Measurements from ENCODE around the gene VPS54.
"Not testable (repeated sequence)": the region's sequence is repeated elsewhere in the genome, so short reads cannot be mapped to it uniquely, and the experiment has no call there.

The VPS54 gene

DNA sequence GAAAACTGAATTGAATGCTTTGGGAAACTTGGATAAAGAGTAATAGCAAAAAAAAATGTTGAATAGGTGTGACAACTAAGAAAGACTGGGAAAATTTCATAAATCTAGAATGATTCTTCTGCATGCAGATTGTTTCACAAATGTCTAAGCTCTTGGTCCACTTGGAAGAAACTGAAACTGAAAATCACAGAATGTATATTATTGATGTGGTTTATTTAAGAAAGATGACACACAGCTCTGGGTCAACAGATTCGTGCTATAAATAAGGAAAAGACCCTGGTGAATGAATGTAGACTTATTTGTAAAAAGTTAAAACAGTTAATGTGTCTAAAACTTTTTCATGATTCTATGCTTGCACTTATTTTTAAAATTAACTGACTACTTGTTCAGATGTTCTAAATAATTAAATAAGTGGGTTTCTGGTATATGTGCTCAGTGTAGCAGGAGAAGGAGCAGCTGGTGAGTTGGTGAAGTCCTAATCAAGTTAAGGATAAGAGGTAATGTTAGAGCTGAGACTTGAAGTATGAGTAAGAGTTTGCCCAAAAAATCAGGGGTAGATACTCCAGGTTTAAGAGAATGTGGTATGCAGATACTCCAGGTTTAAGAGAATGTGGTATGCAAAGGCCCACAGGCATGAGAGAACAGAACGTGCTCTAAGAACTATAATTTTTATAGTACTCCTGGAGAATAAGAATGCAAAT, 153.1 kb downstream of the VPS54 start:
- DNase-seq (ENCODE audit: low read depth) = no peak

DNA sequence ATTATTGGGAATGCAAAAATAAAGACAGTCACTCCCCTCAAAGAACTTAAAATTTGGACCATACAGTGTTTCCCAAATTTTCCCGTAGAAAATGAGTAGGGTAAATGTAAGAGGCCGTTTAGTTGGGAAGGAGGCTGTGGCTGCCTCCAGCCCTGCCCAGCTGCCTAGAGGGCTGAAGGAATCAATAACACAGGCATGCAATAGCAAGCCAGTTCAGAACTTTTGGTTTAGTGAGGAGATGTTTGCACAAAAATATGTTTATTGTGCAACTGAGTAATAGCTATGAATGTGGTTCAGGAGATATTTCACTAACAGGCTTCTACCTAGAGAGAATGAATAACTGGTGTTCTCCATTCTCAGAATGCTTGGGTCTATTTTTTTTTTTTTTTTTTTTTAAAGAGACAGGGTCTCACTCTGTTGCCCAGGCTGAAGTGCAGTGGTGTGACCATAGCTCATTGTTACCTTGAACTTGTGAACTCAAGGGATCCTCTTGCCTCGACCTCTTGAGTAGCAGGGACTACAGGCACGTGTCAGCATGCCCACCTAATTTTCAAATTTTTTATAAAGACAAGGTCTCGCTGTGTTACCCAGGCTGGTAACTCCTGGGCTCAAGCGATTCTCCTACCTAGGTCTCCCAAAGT, 153.9 kb downstream of the VPS54 start:
- DNase-seq (ENCODE audit: low read depth) = no peak

DNA sequence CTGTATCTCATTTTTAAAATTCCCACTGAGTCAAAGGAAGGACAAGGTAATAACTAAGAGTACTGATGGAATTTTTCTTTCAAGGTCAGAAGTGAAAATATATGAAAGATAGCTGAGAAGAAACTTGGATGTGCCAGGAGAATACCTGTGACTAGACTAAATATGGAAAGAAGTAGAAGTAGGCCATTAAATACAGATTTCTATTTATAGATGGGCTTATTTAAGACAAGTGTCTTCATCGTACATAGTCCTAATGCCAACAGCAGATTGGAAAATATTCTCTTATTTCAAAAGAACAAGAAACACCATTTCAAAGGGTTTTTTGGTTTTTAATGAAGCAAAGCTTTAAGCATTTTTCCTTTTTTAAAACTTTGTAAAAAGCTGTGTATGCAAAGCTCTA, 155.5 kb downstream of the VPS54 start:
- DNase-seq (ENCODE audit: low read depth) = no peak

DNA sequence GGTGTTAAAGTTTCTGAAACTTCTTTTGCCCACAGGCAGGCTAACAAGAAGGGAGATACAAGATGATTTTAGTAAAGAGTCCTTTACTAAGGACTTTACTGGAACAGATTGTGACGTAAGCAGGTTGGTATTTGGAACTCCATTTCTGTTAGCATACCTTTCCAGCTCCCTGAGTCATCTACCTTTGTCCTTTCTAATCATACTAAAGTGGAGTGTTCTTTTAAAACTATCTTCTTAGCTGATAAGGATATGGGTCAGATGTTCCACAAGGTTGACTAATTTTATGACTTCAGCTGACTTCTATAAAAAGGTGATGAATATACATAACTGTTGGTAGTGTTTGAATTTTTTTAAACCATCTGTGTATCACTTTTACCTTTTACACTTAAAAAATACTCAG, 156.4 kb downstream of the VPS54 start:
- no peak for DNase-seq (ENCODE audit: low read depth)

DNA sequence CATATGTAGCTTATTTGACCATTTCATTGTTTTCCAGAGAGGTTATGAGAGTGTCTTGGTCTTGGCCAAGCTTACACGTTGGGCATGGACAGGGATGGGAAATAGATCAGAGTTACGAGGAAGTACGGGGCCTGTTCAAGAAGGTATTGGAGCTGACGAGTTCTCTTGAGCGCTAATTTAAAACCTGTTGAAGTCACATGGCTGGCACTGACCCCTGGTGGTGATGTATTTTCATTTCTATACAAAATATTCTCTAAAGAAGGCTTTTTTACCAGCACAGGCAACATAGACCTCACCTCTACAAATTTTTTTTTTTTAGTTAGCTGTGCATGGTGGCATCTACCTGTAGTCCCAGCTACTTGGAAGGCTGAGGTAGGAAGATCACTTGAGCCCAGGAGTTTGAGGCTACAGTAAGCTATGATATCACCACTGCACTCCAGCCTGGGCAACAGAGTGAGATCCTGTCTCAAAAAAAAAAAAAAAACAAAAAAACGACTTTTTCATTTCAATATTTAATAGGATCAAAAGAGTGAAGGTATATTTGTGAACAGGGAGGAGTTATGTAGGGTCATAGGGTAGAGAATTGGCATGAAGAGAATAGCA, 157.9 kb downstream of the VPS54 start:
- no peak for DNase-seq (ENCODE audit: low read depth)

DNA sequence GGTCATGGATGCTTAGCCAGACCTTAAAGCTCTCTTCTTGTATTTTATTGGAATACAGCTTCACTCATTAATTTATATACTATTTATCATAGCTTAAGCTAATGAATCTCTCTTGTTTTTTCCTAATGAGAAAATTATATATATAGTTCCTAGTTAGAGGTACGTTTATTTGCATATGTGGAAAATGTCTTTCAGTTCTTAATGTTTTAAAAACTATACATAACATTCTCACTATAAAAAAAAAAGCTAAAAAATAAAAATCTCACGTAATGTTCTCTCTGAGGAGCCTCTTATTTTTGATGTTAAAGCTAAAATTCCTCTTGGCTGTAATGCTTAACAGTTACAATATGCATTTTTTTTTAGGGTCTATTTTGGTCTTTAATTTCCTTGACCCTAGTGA, 160.9 kb downstream of the VPS54 start:
- DNase-seq (ENCODE audit: low read depth) = no peak

DNA sequence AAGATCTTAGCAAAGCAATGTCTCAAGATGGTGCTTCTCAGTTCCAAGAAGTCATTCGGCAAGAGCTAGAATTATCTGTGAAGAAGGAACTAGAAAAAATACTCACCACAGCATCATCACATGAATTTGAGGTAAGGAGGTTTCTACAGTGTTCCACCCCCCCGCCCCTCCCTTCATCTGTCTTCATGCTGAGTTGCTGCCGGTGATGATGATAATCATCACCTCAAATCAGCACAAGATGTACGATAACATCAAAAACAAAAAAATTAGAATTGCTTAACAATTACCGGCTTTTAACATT, 163.0 kb downstream of the VPS54 start:
- no peak for DNase-seq (ENCODE audit: low read depth)

DNA sequence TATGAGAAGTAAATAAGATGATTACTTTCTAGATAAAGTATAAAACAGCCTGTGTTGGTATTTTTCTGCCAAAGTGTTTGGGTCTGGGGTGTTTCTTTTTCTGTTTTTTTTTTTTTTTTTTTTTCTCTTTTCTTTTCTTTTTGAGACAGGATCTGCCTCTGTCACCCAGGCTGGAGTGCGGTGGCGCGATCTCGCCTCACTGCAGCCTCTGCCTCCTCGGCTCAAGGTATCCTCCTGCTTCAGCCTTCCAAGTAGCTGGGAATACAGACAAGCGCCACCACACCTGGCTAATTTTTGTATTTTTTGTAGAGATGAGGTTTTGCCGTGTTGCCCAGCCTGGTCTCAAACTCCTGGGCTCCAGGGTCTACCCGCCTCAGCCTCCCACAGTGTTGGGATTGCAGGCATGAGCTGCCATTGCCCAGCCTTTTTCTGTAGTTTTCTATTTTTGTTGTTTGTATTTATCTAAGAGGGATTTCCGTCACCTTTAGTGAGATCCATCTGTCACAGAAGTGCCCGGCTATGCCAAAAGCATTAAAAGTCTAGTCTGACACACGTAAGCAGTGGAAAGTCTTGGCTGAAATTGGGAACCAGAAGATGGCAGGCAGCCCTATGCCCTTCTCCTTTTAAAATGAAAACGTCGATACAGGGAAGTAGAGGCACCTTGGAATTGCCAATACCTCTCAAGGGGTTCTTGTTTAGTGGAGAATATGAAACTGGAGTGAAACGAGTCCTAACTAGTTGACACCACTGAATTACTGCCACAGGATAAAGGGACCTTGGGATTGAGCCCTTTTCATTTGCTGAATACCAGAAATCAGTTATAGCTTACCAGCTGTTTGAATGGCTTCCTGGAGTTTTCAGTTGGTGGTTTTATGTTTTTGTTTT, 163.6 kb downstream of the VPS54 start:
- no peak for DNase-seq (ENCODE audit: low read depth)

DNA sequence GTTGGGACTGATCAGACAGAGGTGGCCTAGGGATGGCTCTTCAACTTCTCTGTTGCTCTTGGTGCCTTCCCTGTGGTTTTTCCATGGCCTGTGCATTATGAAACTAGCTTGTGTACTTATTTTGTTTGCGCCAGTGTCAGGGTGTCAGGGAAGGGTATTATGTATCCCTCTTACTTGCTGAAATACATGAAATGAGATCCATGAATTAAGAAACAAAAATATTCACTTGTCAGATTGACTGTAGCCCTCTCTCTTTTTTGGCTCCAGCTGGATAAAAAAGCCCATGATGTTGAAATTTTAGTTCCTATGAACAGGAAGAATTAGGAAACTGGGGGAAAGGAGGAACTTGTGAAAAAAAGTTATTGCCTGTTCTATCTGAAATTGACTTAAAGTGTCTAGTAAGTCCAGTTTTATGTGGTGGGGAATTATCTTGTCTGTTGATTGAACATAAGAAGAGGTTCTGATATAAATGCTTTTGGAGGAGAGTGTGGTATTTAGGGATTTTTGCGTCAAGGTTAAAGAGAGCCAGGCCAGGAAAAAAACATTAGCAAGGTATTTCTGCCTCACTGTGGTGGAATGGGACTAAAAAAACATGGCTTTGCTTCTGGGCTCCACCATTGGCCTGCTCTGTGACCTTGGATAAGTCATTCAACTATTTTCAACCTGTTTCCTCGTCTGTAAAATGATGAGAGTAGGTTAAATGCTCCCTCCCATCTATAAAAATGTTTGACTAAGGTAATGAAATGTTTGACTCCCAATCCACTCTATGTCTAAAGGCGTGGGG, 165.5 kb downstream of the VPS54 start:
- no peak for DNase-seq (ENCODE audit: low read depth)

DNA sequence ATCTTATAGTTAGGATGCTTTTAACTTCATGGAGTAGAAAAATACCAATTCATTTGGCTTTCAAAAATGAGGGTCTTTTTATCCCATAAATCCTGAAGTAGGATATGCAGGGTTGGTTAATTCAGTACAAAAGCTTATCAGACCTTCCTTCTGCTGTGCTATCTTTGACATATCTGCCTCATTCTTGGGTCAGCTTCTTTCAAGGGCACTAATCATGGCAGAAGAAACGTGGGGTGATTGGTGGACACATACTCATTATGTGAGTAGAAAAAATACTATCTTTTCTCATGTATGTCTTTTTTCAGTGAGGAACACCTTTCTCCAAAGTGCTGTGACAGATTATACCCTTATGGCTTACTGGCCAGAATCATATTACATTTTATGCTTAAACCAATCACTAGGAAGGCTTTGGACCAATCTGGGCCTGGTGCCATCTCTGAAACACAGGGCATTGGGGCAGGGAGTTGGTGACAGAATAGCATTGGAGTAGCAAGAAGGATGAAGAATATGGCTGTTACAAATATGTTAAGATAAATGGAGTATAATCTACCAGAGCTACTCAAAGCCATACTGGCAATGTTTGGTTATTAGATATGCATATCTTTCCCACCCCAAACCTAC, 167.4 kb downstream of the VPS54 start:
- no peak for DNase-seq (ENCODE audit: low read depth)

DNA sequence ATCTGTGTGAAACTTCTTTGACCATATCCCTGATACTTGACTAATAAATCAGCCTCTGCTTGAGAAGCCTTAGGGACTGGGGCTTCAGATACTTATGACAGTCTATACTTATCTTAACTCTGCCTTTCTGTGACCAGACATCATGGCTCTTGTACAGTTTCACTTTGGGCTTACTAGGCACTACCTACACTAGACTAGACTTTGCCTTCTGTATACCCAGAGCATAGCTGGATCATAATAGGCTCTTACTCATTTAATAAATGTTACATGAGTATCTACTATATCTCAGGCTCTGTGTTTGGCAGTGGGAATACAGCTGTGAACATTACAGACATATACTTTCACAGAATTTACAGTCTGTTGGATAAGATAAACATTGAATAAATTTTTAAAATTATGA, 168.6 kb downstream of the VPS54 start:
- no peak for DNase-seq (ENCODE audit: low read depth)

DNA sequence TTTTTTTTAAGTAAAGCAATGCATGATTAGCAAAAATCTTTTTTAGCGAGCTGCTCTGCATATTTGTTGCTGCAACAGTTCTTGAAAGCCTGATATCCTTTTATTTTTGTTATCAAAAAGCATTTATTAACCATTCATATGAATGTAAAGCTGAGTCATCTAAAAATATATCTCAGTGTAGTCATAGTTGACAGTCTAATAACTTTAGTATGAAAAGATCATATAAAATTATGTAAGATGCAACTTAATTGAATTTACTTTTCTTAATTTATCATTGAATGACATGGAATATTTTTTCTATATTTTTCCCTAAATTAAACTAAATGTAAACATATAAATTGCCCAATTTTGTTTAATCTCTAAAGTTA, 169.0 kb downstream of the VPS54 start:
- no peak for DNase-seq (ENCODE audit: low read depth)

DNA sequence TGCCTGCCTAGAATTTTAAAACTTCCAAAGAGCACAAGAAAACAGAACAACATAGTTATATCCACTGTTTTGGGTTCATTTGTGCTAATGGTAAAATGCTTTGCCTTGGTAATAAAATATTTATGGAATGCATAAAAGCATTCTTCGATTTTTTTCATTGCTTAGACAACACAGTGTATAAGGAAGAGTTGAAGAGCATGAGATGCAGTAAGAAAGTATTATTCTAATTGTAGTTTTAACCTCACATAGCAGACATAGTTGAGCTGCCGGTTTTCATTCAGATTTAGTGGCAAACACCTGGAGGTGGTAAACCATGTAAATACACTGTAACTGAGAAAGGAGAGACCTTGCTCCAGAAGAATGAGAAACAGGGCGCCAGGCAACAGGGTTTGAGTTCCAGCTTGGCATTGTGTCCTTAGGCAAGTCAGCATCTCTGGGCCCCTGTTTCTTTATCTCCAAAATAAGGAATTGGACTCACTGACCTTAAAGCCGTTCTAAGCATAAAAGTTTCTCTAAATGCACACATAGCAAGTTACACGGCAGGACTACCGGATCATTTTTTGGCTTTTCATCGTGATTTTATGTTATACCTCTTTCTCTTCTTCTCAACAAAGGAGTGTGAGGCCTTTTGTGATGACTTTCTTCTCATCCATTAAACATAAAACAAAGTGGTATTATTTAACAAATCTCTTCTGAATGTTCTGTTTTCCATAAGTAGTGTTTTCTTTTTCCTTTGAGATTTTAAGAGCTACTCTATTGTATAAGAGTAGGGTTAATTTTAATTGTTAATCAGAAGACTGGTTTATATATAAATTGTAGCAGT, 169.6 kb downstream of the VPS54 start:
- DNase-seq (ENCODE audit: low read depth) = no peak

DNA sequence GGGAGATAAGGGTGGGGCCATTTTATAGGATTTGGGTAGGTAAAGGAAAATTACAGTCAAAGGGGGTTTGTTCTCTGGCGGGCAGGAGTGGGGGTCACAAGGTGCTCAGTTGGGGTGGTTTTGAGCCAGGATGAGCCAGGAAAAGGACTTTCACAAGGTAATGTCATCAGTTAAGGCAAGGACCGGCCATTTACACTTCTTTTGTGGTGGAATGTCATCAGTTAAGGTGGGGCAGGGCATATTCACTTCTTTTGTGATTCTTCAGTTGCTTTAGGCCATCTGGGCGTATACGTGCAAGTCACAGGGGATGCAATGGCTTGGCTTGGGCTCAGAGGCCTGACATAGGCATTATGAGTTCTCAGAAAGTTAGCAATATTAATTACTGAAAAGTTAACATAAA, 171.7 kb downstream of the VPS54 start:
- DNase-seq (ENCODE audit: low read depth) = not testable (repeated sequence)

DNA sequence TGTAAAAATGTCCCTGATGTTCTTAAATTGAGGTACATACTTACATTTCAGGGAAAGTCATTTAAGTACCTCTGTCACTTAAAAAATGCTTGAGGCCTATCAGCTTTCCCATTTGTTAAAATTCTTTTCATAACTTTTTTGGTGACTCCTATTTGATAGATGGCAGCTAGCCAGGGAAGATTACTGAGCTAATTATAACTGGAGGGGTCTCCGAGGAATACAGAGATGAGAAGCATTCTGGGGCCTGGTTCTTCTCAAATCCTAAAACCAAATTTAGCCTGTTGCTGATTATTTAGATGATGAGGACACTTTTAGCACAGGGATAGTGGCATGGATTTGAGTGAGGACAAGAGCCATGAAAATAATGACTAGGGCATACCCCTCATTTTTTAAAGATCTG, 172.7 kb downstream of the VPS54 start:
- no peak for DNase-seq (ENCODE audit: low read depth)

DNA sequence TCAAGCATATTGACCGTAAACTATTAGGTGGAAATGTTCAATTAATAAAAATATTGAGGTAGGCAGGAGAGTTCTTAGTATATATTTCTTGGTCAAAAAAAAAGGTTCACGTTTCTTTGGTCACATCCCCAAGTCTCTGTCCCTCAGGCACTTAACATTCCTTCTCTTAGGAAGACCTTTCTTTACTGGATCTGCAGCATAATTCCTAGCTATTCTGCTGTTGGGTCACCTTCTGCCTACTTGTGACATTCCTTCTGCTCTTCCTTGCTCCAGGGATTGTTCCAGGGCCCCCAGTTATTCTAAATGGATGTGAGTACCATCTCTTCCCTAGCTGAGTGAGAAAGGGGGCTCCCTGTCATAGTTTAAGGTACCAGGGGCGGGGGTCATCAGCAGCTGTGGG, 173.4 kb downstream of the VPS54 start:
- no peak for DNase-seq (ENCODE audit: low read depth)

DNA sequence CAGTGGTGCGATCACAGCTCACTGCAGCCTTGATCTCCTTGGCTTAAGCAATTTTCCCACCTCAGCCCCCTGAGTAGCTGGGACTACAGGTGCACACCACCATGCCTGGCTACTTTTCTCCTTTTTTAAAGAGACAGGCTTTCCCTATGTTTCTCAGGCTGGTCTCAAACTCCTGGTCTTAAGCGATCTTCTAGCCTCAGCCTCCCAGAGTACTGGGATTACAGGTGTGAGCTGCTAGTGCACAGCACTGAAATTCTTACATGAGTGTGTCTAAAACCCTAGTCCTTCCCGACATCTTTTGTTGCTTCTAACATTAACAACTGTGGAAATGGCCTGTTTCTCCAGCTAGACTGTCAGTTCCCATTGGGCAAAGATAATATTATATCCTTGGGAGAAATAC, 174.6 kb downstream of the VPS54 start:
- DNase-seq (ENCODE audit: low read depth) = no peak

DNA sequence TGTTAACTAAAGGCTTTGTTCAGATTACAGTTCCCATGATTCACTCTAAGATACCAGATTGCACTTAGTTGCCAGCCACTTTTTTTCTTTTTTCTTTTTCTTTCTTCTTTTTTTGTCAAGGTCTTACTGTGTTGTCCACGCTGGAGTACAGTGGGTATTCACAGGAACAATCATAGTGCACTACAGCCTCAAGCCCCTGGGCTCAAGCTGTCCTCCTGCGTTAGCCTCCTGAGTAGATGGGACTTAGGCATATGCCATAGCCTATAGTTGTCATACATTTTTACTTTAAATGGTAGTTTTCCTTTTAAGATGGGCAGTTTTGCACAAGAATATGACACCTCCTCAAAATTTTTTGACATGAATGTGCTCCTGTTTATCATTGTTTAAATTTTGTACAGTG, 175.4 kb downstream of the VPS54 start:
- DNase-seq (ENCODE audit: low read depth) = no peak

DNA sequence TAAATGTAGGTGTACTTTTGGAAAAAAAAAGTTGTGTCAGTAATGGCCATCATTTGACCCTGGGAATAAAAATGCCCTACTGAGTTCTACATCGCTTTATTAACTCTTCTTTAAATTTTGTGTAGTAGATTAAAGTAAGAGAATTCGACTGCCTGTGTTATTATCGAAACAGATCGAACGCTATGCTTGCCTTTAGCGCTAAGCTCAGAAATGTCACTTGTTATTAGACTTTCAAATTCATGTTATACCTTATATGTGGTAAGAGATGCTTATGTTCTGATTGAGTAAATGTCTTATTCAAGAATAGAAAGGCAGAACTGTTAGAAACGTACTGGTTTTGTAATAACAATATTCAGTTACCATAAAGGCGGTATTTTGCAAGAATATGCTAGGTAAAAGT, 176.1 kb downstream of the VPS54 start:
- no peak for DNase-seq (ENCODE audit: low read depth)

DNA sequence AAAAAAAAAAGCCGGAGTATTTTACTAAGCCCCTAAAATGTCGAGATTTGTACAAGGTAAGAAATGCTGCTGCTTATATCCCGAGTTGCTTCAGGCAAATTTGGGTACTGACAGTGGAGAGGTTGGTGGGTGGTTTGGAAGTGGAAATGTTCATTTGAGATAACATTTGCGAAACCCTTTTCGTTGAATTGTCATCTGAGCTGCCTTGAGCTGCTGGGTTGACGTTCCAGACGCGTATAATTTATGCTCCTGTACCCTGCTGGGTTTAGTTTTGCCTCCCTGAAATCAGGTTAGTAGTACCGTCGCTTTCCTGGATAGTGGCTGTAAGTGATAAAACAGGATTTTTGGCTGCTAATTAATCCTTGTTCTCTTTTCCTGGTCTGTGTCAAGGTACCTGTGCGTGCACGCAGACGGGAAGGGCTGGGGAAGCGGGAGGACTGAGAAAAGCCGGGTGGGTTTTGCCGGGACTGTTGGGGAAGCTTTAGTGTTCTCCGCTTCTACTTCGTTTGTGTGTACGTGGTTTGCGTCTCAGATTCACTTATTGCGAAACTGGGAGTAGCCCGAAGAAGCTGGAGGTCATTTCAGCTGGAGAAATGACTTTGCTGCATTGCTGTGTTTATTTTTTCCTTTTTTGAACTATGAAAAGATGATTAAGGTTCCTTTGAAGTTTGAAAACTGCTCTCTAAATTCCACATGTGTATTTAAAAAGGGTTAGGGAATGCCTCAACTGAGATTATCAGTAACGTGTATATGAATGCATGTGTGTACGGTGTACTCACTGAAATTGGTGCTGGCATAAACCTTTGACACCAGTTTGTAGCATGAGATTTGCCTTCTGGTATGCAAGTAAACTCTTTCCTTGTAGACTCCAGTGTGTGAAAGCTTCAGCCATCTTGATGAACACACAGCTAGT, 176.8 kb downstream of the VPS54 start:
- no peak for DNase-seq (ENCODE audit: low read depth)
